Activated B cell treated with CpG ODN at 0.5 μM for 24 hours (primary cell): ENCODE data around the gene STK38L. TPM values are rescaled to one million over a fixed set of nuclear protein-coding genes. Genes with fewer than 3 reads are reported as not detected.

ENCODE experiments used
- ATAC-seq: fragments of 200-7000 bp; cut with Tn5 transposase; one replicate; pipeline ENCODE4 v1.10.0; 2021; ENCODE audit warnings: low read depth, mild to moderate bottlenecking, moderate library complexity
- CTCF ChIA-PET: fragments of 350-600 bp; sonication (Branson Sonifier 250); formaldehyde crosslinking; loops from one replicate; lab custom pipeline; 2021; ENCODE audit warnings: antibody characterized with exemption; lab: Charles Lee
- POLR2A ChIA-PET: fragments of 350-600 bp; sonication (Branson Sonifier 250); formaldehyde crosslinking; loops from one replicate; lab custom pipeline; 2021; ENCODE audit warnings: antibody characterized with exemption; lab: Charles Lee
- DNase-seq: peaks from one replicate; pipeline ENCODE4 v3.0.0; 2022
- H3K27ac Mint-ChIP-seq: one replicate; pipeline ENCODE4 v1.8.0; 2020; ENCODE audit warnings: mixed read lengths
- H3K27me3 Mint-ChIP-seq: one replicate; pipeline ENCODE4 v1.8.0; 2021; ENCODE audit warnings: mixed read lengths
- H3K36me3 Mint-ChIP-seq: one replicate; pipeline ENCODE4 v1.8.0; 2021; ENCODE audit warnings: low read depth, mixed read lengths
- H3K4me1 Mint-ChIP-seq: one replicate; pipeline ENCODE4 v1.8.0; 2021; ENCODE audit warnings: mixed read lengths
- H3K4me3 Mint-ChIP-seq: one replicate; pipeline ENCODE4 v1.8.0; 2020; ENCODE audit warnings: mild to moderate bottlenecking, mixed read lengths
- H3K9me3 Mint-ChIP-seq: one replicate; pipeline ENCODE4 v1.8.0; 2020; ENCODE audit warnings: mixed read lengths
- intact Hi-C: fragments of 100-400 bp; cut with micrococcal nuclease; formaldehyde crosslinking; loops from one replicate; pipeline ENCODE4 v1.15.1; 2024
- total RNA-seq: library from RNA; stranded (reverse); gene quantifications from 2 replicates; pipeline ENCODE4 v1.2.3, GENCODE V29; 2022
- TF ChIP-seq, protein P1 (sequence below): fragments of 200-600 bp; IDR thresholded peaks from one replicate; pipeline ENCODE4 v1.8.0; 2022; ENCODE audit warnings: antibody characterized with exemption, mild to moderate bottlenecking

Gene STK38L
- total RNA-seq, 1 donor from 2014 or later: 26.3 TPM

DNA sequence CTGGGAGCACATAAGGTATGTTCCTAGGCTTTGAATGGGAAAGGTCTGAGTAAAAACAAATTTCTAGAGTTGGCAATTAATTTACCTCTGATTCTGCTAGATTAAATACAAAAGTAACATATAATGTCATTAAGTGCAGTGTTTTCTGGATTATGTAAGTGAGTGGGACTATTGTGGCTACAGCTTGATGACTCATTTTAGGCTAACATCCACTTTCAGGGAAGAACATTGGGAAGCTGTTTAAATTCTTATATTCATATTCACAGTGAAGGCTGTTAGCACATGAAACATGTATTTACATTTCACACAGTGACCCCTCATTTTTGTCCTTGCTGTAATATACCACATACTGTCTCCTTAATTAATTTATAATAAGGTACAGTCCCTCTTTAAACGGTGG, 75.3 kb downstream of the STK38L start:
- Mint-ChIP-seq H3K4me3 (no peak overlapping the region), H3K9me3 (no peaks in the 10 kb centered on the region), H3K36me3 (peaks cover 47% of the 10 kb centered on the region), H3K27ac (no peak overlapping the region), H3K27me3 (no peaks in the 10 kb centered on the region), H3K4me1 (no peaks in the 10 kb centered on the region)
- ChIA-PET CTCF (interaction anchor here (1.5 kb wide), 1 partner anchor 11 kb away, joined by 3 read pairs; no protein-coding TSS in a partner anchor), POLR2A (no interaction called here)
- TF ChIP-seq, protein P1, sequence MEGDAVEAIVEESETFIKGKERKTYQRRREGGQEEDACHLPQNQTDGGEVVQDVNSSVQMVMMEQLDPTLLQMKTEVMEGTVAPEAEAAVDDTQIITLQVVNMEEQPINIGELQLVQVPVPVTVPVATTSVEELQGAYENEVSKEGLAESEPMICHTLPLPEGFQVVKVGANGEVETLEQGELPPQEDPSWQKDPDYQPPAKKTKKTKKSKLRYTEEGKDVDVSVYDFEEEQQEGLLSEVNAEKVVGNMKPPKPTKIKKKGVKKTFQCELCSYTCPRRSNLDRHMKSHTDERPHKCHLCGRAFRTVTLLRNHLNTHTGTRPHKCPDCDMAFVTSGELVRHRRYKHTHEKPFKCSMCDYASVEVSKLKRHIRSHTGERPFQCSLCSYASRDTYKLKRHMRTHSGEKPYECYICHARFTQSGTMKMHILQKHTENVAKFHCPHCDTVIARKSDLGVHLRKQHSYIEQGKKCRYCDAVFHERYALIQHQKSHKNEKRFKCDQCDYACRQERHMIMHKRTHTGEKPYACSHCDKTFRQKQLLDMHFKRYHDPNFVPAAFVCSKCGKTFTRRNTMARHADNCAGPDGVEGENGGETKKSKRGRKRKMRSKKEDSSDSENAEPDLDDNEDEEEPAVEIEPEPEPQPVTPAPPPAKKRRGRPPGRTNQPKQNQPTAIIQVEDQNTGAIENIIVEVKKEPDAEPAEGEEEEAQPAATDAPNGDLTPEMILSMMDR: no peak
- intact Hi-C loops: no loop called here
- no peak for DNase-seq
- ATAC-seq: no peak

DNA sequence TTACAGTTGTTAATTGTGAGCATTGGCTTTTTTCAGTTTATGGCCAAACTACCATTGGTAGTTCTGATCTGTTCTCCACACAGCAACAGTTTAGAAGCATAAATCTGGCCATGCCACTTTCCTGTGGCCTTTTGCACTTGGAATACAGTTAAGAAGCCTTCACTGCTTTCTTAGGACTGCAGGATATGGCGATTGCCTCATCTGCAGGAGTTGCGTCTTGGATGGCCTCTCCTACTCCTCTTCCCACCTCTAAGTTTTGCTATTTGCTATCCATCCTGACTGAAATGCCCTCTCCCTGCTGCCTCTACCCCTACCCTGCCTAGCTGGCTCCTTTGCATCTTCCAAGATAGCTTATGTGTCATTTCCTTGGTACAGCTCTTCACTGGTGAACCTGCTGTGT, 75.8 kb downstream of the STK38L start:
- H3K27me3 Mint-ChIP-seq: no peaks in the 10 kb centered on the region
- H3K4me1 Mint-ChIP-seq: no peaks in the 10 kb centered on the region
- no peak overlapping the region for H3K4me3 Mint-ChIP-seq
- intact Hi-C loops: no loop called here
- ATAC-seq: no peak
- ChIA-PET POLR2A (no interaction called here), CTCF (interaction anchor here (0.9 to 1.5 kb wide), 2 partner anchors 11 to 14 kb away, joined by 3 read pairs; no protein-coding TSS in a partner anchor)
- peaks cover 43% of the 10 kb centered on the region for H3K36me3 Mint-ChIP-seq
- TF ChIP-seq, protein P1: no peak
- no peak for DNase-seq
- H3K9me3 Mint-ChIP-seq: no peaks in the 10 kb centered on the region
- H3K27ac Mint-ChIP-seq: no peak overlapping the region

DNA sequence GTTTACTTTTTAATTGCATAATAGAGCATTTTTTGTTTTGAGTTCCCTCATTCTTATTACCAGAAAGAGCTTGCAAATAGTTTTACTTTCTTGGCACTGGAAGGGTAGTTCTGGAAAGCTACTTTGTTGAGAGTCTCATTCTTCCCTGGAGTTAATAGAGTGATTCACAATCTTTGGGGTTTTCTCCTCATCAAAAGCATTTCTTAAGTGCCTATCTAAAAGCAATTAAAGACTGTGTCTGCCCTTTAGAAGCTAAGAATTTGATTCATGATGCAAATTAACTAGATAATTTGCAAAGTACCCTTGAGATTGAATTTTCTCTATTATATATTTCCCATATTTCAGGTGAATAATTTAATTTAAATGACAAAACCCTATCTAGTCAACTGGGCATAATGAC, 80.4 kb downstream of the STK38L start:
- Mint-ChIP-seq H3K36me3 (peaks cover 26% of the 10 kb centered on the region), H3K4me1 (no peaks in the 10 kb centered on the region), H3K27ac (no peak overlapping the region), H3K4me3 (no peak overlapping the region), H3K9me3 (no peaks in the 10 kb centered on the region), H3K27me3 (no peaks in the 10 kb centered on the region)
- no peak for ATAC-seq
- ChIA-PET CTCF (no interaction called here), POLR2A (no interaction called here)
- TF ChIP-seq, protein P1: no peak
- no peak for DNase-seq
- intact Hi-C loops: no loop called here

DNA sequence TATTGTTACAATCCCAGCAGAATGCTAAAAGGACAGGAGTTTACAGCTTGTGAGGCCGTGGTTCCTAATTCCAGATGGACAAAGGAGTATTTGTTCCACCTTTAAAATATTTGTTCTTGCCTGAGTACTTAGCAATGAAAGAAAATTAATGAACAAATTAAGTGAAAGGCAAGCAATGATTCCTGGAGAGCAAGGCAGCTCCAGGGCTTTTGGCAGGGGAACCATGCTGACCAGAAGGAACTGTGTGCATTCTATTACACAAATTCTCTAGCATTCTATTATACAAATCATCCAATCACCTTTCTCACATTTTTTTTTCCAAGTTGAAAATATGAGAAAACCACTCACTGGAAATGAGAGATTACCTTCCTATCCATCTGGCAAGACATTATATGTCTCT, 86.8 kb downstream of the STK38L start:
- Mint-ChIP-seq H3K27me3 (peaks cover 24% of the 10 kb centered on the region), H3K36me3 (peaks cover 6% of the 10 kb centered on the region), H3K4me3 (peak overlapping the region; percentile 80), H3K27ac (no peak overlapping the region), H3K4me1 (peaks cover 25% of the 10 kb centered on the region), H3K9me3 (no peaks in the 10 kb centered on the region)
- ChIA-PET CTCF (interaction anchor here (1.2 kb wide), 1 partner anchor 23 kb away, joined by 3 read pairs; no protein-coding TSS in a partner anchor), POLR2A (no interaction called here)
- intact Hi-C loops: loop anchor here (1.0 to 10.0 kb wide), 3 partner anchors 194 to 1217 kb away; partner anchors contain the start of genes CCDC91 and PPFIBP1
- DNase-seq: no peak
- TF ChIP-seq, protein P1: no peak
- no peak for ATAC-seq

DNA sequence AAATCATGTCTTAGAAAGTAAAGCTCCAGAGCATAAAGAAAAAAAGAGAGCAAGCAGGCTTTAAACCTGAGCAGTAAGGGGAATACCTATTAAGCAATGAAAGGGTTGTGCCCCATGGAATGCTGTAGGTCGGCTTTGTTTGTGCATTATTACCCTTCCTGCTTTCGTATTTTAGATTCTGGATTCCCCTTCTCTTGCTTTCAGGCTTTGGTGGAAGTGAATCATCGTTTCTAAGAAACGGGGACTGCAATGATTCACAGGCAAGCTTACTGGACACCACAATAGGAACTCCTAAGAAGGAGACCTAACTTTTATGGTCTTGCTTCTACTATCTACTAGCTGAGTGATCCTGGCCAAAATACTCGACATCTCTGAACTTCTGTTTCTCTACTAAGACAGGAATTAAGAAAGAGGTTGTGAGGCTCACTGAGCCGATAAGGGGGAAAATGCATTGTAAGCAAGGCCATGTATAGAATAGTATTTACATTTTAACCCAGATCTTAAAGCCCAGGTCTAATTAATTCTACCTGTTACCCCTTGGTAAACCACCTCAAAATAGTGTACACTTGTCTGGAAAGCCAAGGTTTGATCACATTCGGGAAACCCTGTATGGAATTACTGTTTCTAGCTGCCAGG, 87.3 kb downstream of the STK38L start:
- Mint-ChIP-seq H3K4me3 (peak overlapping the region; percentile 80), H3K9me3 (no peaks in the 10 kb centered on the region), H3K4me1 (peaks cover 25% of the 10 kb centered on the region), H3K27me3 (peaks cover 24% of the 10 kb centered on the region), H3K27ac (no peak overlapping the region), H3K36me3 (peaks cover 6% of the 10 kb centered on the region)
- TF ChIP-seq, protein P1: no peak
- ATAC-seq: peak; percentile 23
- no peak for DNase-seq
- ChIA-PET POLR2A (no interaction called here), CTCF (interaction anchor here (1.2 kb wide), 1 partner anchor 23 kb away, joined by 3 read pairs; no protein-coding TSS in a partner anchor)
- intact Hi-C loops: loop anchor here (1.0 to 10.0 kb wide), 3 partner anchors 193 to 1217 kb away; partner anchors contain the start of genes CCDC91 and PPFIBP1
